ENCODE data around the gene PASK.

- TF ChIP-seq POLR2A (IDR thresholded peaks at IDR 0.05) (no peak), CTCF (IDR thresholded peaks at IDR 0.05) (no peak), EP300 (IDR thresholded peaks at IDR 0.05) (peak in 1 of 2 donors; percentile 70)
Observed at GRCh38 chr2:241061275-241061674, 88.0 kb downstream of the PASK start.

Measured in tibial nerve (tissue), 4 donors.